HepG2 (cell line): ENCODE data around the gene PXDC1. TPM values are rescaled to one million over a fixed set of nuclear protein-coding genes. Genes with fewer than 3 reads are reported as not detected.

ENCODE experiments used
- ZBTB40 ChIP-seq, 2 experiments: fragments of 450-650 bp in 1 of 2; sonication (generic) in 1 of 2; formaldehyde crosslinking in 1 of 2; IDR thresholded peaks; 2 replicates each; pipeline versions ENCODE4 v1.6.1 to v1.8.0; 2016 to 2022; ENCODE audit warnings: antibody characterized with exemption in 1 of 2, mild to moderate bottlenecking in 1 of 2, missing genetic modification reagents in 1 of 2
- polyA plus RNA-seq, 8 experiments: library from polyadenylated mRNA; depleted of rRNA in 3 of 8; stranded (reverse) in 7 of 8; unstranded in 1 of 8; fragments of >200 nt; fragmentation: Illumina TruSeq in 4 of 8; extraction: Trizol in 4 of 8; gene quantifications; 2 replicates each; pipeline versions ENCODE4 v1.2.1 to v1.2.3, GENCODE V29; 2011 to 2016; ENCODE audit warnings: low read depth in 4 of 8, missing spikeins in 1 of 8, mixed read lengths in 1 of 8; ENCODE audit not compliant: insufficient read depth in 1 of 8
- total RNA-seq, 5 experiments: library from RNA; depleted of rRNA; stranded (reverse); fragments of >200 nt; fragmentation: Illumina TruSeq; extraction: Trizol; gene quantifications; 2 replicates each; pipeline ENCODE4 v1.2.3, GENCODE V29; 2016; ENCODE audit warnings: low read depth in 1 of 5

Gene PXDC1
- total and polyA plus RNA-seq, 2 of the 13 experiments (the other 11 are each of a cell fraction or from before 2014, with no cell fraction given), result 32.4 to 34.7 TPM

DNA sequence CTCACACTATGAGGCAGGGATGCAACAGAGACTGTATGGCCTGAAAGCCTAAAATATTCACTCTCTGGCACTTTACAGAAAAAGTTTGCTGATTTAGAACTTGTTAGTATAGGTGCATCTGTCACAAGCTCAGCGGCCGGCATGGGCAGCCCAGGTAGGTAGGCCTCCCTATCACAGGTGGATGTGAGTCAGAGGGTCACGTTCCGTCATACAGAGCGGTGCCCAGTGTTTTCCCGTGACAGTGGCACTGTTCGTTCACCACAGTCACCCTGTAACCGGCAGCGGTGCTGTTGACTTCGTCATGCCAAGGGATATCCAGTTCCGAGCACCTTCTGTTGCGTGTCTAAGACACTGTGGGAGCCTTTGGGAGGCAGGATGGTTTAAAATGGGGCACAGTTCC is 32.9 kb upstream of the PXDC1 start (continued):
- TF ChIP-seq ZBTB40 (IDR thresholded peaks at IDR 0.05), result no peak
- peak; percentile 72; the same call in 1 of the 2 replicates for TF ChIP-seq ZBTB40 (CRISPR knock-in tag; IDR thresholded peaks at IDR 0.05)
